Measurements from ENCODE around the gene KDM4C. TPM values are rescaled to one million over a fixed set of nuclear protein-coding genes. Genes with fewer than 3 reads are reported as not detected.
"Not testable (repeated sequence)": the region's sequence is repeated elsewhere in the genome, so short reads cannot be mapped to it uniquely, and the experiment has no call there.

Gene KDM4C
- total RNA-seq, 1 experiment from 2014 or later: 13.5 TPM

DNA sequence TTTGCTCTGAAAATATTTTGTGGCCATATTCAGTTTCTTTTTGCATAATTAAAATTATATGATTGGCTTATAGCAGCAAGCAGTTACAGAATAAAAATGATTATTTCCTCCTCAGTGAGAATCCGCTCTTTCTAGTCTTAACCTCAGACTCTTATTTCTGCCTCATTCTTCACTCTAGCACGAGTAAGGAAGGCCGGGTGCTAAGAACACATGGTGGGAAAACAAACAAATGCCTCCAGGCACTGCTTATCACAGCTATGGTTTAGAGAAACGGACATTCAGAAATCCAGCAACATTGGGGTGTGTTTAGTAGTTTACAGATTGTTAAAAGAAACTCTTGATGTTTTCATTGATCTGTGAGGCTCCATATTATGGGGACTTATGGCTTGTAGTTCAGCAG lies 168.7 kb downstream of the KDM4C start:
- DNase-seq (ENCODE audit: extremely low read depth, low read depth): no peak

GRCh38 chr9:6927838-6928237 lies 170.1 kb downstream of the KDM4C start:
- no peak for DNase-seq (ENCODE audit: extremely low read depth, low read depth)

DNA sequence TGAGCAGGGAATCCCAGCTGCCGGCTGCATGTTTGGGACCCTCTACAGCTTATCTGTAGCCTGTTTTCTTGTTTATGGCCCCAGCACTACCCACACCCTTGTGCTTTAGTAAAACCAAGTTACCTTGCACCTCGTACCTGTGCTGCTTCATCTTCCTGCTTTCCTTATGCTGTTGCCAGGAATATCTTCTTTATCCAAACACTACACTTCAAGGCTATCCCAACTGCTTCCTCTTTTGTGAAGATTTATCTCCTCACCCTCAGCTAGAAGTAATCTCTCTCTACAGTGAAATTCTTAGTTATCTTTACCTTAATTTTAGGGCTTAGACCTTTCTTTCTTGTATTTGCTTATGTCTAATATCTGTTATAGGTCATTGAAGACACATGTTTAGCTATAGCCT lies 171.1 kb downstream of the KDM4C start:
- DNase-seq (ENCODE audit: extremely low read depth, low read depth): no peak

- no peak for DNase-seq (ENCODE audit: extremely low read depth, low read depth)
Measured at GRCh38 chr9:6929441-6930215, 171.9 kb downstream of the KDM4C start.

DNA sequence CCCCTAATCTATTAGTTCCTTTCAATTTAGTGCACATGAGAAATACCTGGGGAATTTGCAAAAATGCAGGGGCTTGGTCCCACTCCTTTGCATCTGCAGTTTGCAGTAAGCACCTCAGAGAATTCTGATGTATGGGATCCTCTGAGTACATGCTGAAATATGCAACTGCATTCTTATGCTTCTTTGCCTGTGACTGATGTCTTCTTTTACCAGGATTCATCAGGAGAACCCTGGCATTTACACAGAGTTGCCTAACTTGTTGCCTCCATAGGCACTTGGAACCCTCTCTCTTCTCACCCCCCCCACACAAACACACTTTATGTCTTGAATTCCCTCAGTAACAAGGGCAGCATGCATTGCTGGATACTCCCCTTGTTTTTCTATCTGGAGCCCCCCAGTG lies 173.1 kb downstream of the KDM4C start:
- DNase-seq (ENCODE audit: extremely low read depth, low read depth): no peak

GRCh38 chr9:6931913-6932312 lies 174.1 kb downstream of the KDM4C start:
- no peak for DNase-seq (ENCODE audit: extremely low read depth, low read depth)

GRCh38 chr9:6936103-6936502 lies 178.3 kb downstream of the KDM4C start:
- DNase-seq (ENCODE audit: extremely low read depth, low read depth): no peak

- no peak for DNase-seq (ENCODE audit: extremely low read depth, low read depth)
Measured at GRCh38 chr9:6937209-6937608, 179.4 kb downstream of the KDM4C start.

DNA sequence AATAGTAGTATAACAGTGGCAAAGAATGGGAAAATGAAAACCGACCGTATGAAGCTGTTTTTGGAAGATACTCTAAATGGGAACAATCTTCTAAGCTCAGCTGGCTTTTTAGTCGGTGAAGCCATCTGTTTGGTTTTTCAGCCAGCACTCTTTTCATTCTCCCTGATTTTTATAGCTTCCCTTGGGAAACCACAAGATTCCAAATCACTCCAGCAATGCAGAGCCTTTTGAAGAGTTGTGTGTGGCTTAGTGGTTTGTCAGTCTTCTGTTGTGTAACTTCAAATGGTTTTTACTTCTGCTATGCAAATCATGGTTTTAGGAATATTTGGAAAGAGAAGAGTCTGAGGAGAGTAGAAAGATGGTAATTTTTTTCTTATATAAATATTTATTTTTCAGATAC lies 180.7 kb downstream of the KDM4C start:
- no peak for DNase-seq (ENCODE audit: extremely low read depth, low read depth)

DNA sequence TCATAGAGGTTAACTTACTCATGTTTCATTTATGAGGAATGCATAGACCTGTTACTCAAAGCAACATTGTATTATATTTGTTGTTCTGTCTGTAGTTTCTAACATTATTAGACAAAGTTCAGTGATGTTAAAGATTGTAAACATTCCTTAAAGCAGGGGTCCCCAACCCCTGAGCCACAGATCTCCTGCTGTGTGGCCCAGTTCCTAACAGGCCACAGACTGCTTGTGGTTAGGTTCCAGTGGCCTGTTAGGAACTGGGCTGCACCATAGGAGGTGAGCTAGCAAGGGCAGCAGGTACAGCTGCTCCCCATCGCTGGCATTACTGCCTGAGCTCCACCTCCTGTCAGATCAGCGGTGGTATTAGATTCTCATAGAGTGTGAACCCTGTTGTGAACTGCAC lies 181.1 kb downstream of the KDM4C start:
- DNase-seq (ENCODE audit: extremely low read depth, low read depth): no peak

- DNase-seq (ENCODE audit: extremely low read depth, low read depth): no peak
Measured at GRCh38 chr9:6941501-6941900, 183.7 kb downstream of the KDM4C start.

DNA sequence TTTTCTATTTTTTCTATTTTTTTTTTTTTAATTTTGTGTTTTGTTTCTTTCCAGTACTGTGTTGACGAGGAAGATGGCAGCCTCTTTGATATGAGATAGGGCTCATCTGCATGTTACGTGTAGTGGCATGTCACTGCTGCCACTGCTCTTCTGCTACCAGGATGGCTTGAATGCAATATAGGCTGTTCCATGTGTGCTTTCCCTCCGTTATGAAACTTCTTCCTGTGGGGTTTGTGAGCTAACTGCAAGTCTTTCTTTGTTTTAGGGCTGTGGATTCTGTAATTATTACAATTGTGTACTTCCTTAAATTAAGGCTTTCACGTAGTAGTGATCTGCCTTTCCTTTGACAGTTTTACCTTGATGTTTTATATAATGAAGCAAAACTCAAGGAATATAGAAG lies 184.6 kb downstream of the KDM4C start:
- DNase-seq (ENCODE audit: extremely low read depth, low read depth): no peak

DNA sequence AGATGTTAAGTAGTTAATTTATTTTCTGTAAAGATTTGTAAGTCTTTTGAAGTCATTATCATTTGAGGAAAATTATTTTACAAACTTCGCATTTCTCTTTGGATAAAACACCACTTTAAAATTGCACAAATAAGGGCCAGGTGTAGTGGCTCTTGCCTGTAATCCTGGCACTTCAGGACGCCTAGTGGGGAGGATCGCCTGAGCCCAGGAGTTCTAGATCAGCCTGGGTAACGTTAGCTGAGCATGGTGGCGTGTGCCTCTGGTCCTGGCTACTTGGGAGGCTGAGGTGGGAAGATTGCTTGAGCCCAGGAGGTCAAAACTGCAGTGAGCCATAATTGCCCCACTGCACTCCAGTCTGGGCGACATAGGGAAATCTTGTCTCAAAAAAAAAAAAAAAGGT lies 185.5 kb downstream of the KDM4C start:
- DNase-seq (ENCODE audit: extremely low read depth, low read depth): no peak

- no peak for DNase-seq (ENCODE audit: extremely low read depth, low read depth)
Measured at GRCh38 chr9:6944093-6944551, 186.3 kb downstream of the KDM4C start.

GRCh38 chr9:6944896-6945295 lies 187.1 kb downstream of the KDM4C start:
- DNase-seq (ENCODE audit: extremely low read depth, low read depth): no peak

DNA sequence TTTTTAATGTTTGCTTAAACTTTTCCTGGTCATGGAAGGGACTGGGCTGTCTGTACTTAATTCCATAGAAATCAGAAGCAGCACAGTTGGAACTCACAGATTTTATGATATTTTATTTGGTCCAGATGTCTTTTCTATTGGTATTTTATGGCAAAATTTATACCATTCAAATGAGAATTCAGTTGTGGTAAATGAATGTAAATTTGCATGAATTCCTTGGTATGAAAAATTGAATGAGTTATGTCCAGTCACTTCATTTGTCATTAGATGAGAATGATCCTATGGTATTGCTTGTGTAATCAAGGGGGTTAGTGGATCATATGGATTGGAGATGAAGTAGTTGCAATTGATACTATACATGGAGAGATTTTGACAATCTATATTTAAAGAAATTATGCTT lies 188.0 kb downstream of the KDM4C start:
- no peak for DNase-seq (ENCODE audit: extremely low read depth, low read depth)

DNA sequence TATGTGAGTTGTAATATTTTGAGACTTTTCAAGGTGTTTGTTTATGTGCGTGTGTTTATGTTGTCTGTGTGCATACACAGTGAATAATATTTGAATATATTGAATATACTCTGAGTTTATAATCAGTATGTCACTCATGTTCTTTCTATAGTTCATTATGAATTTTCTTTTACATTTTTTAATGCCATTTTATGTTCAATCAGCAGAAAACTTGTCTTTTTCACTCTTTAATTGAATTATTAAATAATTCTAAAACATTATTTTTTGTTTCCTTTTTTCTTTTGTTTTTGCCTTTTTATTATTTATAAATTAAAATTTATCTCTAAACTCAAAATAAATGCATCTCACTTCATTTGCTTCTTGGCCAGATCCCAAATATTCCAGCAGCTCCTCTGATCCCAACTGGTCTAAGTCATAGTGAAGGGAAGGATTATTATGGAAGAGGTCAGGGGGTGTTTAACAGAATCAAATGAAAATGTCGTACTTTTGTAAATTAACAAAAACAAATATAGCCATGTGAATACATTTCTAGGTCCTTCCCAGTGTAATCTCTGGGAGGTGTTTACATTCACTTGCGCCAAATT lies 188.9 kb downstream of the KDM4C start:
- DNase-seq (ENCODE audit: extremely low read depth, low read depth): no peak

- not testable (repeated sequence) for DNase-seq (ENCODE audit: extremely low read depth, low read depth)
Measured at GRCh38 chr9:6948921-6949320, 191.1 kb downstream of the KDM4C start.

DNA sequence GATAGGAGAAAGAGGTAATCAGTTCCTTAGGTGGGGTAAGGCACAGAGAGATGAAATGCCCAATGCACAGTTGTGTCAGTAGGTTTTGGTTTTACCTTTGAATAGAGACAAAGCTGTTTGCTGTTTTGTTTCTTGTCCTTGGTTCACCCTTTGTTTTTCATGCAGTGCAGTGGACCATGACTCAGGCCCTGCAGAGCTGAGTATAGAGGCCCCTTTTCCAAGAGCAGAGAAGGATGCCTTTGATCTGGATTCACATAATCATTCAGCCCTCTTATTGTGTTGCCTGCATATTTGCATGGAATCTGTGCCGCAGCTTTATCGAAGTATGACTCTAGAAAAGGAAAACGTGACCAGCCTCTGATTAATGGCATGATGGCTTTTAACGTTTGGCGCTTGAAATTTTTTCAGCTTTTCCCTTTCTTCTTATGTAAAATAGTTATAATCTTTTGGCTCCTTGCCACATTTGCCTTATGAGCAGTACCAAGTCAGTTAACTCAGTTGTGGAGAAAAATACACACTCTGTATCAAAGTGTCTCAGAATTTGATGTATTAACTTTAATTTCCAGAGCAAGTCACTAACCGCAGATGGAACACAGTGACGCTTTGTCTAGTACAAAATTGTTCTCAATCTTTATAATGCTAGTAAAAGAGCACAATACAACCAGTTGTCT lies 197.6 kb downstream of the KDM4C start:
- no peak for DNase-seq (ENCODE audit: extremely low read depth, low read depth)

- DNase-seq (ENCODE audit: extremely low read depth, low read depth): no peak
Measured at GRCh38 chr9:6956879-6957278, 199.1 kb downstream of the KDM4C start.

- DNase-seq (ENCODE audit: extremely low read depth, low read depth): no peak
Measured at GRCh38 chr9:6959270-6960000, 201.7 kb downstream of the KDM4C start.

Measured in NCI-H460 (cell line).